GM18858 (cell line): Measurements from ENCODE around the gene AMPD3.

Experiments
- ATAC-seq: cut with Tn5 transposase; IDR thresholded peaks from one replicate; pipeline ENCODE4 v1.9.1; 2021; ENCODE audit not compliant: unreplicated experiment

AMPD3 gene

DNA sequence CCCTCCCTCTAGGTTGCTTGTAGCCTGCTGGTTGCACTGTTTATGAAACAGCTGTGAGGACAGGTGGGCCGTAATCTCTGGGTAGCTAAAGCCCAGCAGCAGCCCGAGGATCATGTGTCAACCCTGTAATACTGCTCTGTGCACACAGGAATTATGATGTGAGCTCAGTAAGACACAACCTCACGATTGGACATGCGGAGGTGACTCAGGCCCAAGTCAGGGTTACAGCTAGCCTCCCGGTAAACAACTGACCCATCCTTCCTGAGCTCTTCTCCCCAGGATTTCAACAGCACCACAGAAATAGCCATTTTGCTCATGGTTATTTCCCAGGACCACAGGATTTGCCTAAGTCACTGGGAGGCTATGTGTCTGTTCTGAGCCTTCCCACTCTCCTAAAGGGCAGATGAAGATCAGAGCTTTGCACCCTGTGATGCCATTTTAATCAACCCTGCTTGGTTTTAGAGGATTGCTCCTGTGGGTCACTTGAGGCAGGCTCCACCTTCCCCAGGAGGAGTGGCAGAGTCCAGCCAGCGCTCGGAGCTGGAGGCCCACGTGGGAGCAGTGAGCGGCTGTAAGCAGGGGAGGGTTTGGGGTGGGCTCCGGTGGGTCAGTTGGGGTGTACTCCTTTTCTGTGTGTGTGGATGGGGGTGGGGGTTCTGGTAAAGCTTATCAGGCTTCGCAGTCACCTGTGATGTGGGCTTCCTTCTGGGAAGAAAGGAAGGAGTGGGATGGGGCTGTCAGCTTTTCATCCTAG is at the start of gene AMPD3:
AMPD3 (plus strand) TSS at position 387 of the 754 bp plus-strand sequence. CDS start 6,256 bp downstream, outside the sequence.
- ATAC-seq, result no peak

GRCh38 chr11:10405865-10406592 is 49.0 kb upstream of the AMPD3 start:
- no peak for ATAC-seq

GRCh38 chr11:10407055-10407454 is 48.0 kb upstream of the AMPD3 start:
- ATAC-seq, result no peak

GRCh38 chr11:10407749-10408685 is 47.0 kb upstream of the AMPD3 start:
- no peak for ATAC-seq

DNA sequence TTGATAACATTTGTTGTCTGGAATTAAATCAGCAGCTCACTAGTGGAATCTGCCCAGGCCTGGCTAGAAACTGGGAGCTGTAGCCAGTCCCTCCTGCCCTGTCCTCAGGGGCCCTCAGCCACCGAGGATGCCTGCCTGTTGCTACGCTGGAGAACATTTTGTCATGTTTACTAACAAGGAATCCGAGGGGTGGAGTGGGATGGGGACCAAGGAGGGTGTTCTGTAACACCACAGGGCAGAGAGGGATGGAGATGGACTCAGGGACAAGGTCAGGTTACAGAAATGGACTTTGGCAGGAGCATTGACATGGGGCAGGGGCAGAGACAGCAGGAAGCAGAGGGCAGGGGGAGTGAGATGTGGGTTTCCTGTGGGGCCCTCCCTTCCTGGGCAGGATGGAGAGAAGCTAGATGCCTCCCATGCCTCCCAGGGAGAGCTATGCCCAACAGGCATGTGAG is 45.8 kb upstream of the AMPD3 start:
- ATAC-seq, result no peak

DNA sequence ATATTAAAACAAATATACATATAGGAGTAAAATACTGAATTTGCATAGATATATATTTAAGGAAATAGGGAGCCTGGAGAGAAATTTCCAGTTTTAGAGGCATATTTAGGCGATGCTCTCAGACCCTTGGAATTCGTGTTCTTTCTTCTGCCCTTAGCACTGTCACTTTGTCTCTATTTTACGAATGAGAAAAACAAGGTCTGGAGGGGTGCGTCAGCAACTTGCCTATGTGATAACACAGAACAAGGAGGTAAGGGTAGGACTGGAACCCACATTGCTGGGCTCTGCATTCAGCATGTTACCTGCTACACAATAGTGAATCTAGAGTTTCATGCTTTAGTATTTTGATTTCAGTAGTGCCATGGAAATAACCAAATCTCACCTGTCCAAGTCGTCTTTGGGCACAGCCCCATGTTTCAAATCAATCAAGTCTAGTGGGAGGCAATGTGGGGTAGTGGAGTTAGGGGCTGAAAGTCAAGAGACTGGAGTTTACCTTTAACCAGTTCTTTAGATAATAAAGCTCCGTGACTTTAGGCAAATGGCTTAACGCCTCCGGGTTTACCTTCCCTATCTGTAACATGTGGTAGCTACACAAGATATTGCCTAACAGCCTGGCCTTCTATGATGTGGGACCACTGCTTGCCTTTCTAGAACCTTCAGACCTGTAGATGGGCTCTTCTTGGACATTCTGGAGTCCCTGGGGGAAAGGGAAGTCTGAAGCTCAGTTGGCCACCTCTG is 44.8 kb upstream of the AMPD3 start:
- ATAC-seq, result no peak

- no peak for ATAC-seq
These were observed 44.2 kb upstream of the AMPD3 start for GRCh38 chr11:10410844-10411200.

- no peak for ATAC-seq
These were observed 42.8 kb upstream of the AMPD3 start for GRCh38 chr11:10412266-10412665.

GRCh38 chr11:10413268-10413667 is 41.8 kb upstream of the AMPD3 start:
- no peak for ATAC-seq

GRCh38 chr11:10414181-10414580 is 40.9 kb upstream of the AMPD3 start:
- no peak for ATAC-seq

DNA sequence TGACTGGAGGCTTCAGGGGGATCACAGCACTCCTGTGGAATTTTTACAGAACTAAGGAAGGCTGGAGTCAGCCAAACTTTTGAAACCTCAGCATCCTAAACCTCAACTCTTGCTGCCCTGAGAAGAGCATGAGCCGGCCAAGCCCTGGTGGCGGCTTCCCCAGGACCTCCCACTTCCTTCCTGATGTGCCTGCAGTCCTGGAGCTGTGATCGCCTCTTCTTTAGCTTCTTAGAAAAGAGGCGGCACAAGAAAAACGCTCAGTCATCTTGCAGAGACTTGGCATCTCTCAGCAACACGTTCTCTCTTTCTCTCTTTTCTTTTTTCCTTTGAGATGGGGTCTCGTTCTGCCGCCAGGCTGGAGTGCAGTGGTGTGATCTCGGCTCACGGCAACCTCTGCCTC is 40.4 kb upstream of the AMPD3 start:
- ATAC-seq, result no peak

DNA sequence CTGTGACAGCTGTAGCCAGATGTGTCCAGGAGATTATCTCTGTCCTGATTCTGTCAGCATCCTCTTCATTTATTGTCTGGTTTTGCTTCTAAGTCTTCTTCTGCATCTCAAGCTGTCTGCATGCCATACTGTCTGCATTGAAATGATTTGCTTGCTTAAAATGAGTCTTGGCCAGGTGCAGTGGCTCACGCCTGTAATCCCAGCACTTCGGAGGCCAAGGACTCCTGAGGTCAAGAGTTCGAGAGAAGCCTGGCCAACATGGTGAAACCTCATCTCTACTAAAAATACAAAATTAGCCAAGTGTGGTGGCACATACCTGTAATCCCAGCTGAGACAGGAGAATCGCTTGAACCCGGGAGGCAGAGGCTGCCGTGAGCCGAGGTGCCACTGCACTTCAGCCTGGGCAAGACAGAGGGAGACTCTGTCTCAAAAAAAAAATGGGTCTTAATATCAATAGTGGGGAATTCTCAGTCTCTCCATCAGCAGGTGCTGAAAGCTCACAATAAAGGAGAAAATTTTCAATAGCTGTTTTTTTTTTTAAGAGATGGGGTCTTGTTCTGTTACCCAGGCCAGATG is 39.2 kb upstream of the AMPD3 start:
- ATAC-seq, result no peak

GRCh38 chr11:10418259-10418949 is 36.7 kb upstream of the AMPD3 start:
- no peak for ATAC-seq

DNA sequence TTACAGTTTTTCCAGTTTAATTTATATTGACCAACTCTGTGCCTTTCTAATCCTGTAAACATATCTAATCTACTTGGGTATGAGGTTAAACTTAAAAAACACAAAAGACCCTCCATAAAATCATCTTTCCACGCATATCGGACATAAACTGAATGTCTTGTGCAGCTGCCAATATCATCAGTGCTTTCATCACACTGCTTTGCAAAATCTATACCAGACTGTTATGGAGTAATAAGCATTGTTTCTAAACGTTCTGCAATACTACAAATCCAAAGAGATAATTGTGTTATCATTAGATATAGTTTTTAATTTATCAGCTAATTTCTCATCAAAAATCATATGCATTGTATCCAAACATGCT is 36.1 kb upstream of the AMPD3 start:
- ATAC-seq, result no peak

DNA sequence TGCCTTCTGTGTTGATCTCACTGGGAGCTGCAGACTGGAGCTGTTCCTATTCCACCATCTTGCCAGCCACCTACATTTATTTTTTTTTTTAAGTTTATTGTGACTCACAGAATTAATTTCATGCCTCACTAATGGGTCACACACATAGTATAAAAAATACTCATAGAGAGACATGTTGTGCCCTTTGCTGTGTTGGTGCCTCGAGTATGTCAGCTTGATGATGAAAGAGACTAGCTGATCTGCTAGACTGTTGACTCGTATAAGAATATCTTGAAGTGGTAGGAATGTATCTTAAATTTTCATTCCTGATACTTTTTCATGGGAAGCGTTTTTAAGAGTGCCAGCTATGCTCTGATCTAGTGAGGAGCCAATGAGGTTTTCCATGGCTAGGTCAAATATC is 28.6 kb upstream of the AMPD3 start:
- no peak for ATAC-seq

DNA sequence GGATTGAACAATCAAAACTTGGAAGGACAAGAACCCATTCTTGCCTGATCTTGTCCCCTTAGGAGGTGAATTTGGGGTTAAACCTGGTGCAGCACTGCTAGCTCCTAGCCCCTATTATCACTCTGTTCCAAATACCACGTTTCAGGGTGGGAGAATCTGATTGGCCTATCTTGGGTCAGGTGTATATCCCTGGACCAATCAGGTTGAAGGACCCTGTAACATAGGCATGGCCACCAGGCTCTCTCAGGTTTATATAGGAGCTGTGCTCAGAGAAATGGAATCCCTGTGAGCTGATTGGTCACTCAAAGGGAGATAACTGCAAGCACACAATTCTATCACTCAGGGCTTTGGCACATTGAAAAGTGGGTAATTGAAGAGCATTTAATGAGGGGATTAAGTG is 26.6 kb upstream of the AMPD3 start:
- no peak for ATAC-seq

DNA sequence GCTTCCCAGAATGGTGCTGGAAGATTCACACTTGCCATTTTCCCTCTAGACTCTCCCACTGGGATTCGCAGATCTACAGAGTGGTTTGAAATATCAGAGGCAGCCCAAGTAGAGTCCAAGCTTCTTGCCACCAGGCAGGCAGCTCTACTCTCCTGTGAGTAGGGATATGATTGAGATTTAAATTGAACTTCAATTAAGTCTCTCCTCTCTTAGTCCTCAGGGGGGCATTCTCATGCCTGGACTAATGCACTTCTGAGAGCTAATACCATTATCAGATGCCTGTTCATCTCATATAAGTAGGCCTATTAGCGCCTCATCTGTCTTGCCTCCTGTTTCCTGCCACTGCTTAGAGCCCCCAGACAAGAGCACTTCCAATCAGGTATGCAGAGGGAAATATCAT is 25.5 kb upstream of the AMPD3 start:
- no peak for ATAC-seq

DNA sequence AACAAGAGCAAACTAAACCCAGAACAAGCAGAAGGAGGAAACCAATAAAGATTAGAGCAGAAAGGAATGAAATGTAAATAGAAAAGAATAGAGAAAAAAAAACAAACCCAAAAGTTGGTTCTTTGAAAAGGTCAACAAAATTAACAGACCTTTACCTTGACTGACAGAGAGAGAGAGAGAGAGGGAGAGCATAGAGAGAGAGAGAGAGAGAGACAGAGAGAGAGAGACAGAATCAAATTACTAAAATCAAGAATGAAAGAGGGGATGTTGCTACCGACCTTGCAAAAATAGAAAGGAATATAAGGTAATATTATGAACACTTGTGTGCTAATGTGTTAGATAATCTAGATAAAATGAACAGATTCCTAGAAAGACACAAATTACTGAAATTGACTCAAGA is 22.6 kb upstream of the AMPD3 start:
- no peak for ATAC-seq

DNA sequence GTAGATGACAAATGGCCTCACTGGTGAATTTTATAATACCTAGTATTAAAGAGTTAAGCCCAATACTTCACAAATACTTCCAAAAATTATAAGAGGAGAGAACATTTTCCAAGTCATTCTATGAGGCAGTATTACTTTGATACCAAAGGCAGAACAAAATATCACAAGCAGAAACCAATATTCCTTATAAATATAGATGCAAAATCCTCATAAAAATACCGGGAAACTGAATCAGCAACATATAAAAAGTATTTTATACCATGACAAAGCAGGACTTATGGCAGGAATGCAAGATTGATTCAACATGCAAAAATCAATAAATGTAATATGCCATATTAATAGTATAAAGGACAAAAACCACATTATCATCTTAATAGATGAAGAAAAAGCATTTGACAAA is 22.1 kb upstream of the AMPD3 start:
- ATAC-seq, result no peak

- ATAC-seq, result no peak
These were observed 18.8 kb upstream of the AMPD3 start for GRCh38 chr11:10436224-10436623.
